Measurements from ENCODE around the gene HS6ST2.

The HS6ST2 gene

GRCh38 chrX:132909643-132910042 is 48.8 kb downstream of the HS6ST2 start (continued):
- 0 out of 2 replicates have a peak, but pooled peaks have one; percentile 36 for TF ChIP-seq ZNF558 (tag by site-specific recombination; IDR thresholded peaks at IDR 0.05)
- TF ChIP-seq KLF8 (tag by site-specific recombination; IDR thresholded peaks at IDR 0.05) = peak; percentile 66
- TF ChIP-seq PRDM6 (tag by site-specific recombination; IDR thresholded peaks at IDR 0.05) = peak; percentile 98
- no peak for TF ChIP-seq ZNF211 (tag by site-specific recombination; IDR thresholded peaks at IDR 0.05; ENCODE audit: low read depth)
- peak; percentile 90 for TF ChIP-seq ZNF362 (tag by site-specific recombination; IDR thresholded peaks at IDR 0.05)
- peak; percentile 83 for TF ChIP-seq ZNF692 (tag by site-specific recombination; IDR thresholded peaks at IDR 0.05)
- TF ChIP-seq ZNF843 (tag by site-specific recombination; IDR thresholded peaks at IDR 0.05) = peak; percentile 54
- TF ChIP-seq ZNF596 (tag by site-specific recombination; IDR thresholded peaks at IDR 0.05) = no peak
- peak; percentile 86 for TF ChIP-seq ZBTB1 (tag by site-specific recombination; IDR thresholded peaks at IDR 0.05)
- no peak for TF ChIP-seq MYNN (tag by site-specific recombination; IDR thresholded peaks at IDR 0.05; ENCODE audit: borderline replicate concordance)
- no peak for TF ChIP-seq ZNF529 (tag by site-specific recombination; IDR thresholded peaks at IDR 0.05; ENCODE audit: insufficient replicate concordance)
- no peak for TF ChIP-seq ZNF645 (tag by site-specific recombination; IDR thresholded peaks at IDR 0.05)
- peak; percentile 36; the same call in 1 of the 2 replicates for TF ChIP-seq ZFP69B (tag by site-specific recombination; IDR thresholded peaks at IDR 0.05)
- TF ChIP-seq TSHZ1 (tag by site-specific recombination; IDR thresholded peaks at IDR 0.05; ENCODE audit: borderline replicate concordance) = peak; percentile 83
- no peak for TF ChIP-seq ZNF747 (tag by site-specific recombination; IDR thresholded peaks at IDR 0.05)
- peak; percentile 40 for TF ChIP-seq PRDM10 (tag by site-specific recombination; IDR thresholded peaks at IDR 0.05)
- TF ChIP-seq ZSCAN16 (tag by site-specific recombination; IDR thresholded peaks at IDR 0.05) = no peak
- TF ChIP-seq ZEB2 (tag by site-specific recombination; IDR thresholded peaks at IDR 0.05) = peak; percentile 85
